Fibroblast of pulmonary artery (primary cell): ENCODE measurements around the gene CSF1.

Experiments
- DNase-seq: peaks from one replicate; pipeline ENCODE4 v3.0.0-alpha.2; 2010; ENCODE audit warnings: low read depth
- H3K4me3 ChIP-seq: replicated peaks from 2 replicates; pipeline ENCODE4 v1.5.1; 2011; ENCODE audit warnings: low read depth, mild to moderate bottlenecking, control low read depth, low read length, moderate library complexity
- TF ChIP-seq, protein P1 (sequence below): IDR thresholded peaks from 2 replicates; pipeline ENCODE4 v1.5.1; 2011; ENCODE audit warnings: mild to moderate bottlenecking, control low read depth, low read length, inconsistent platforms; ENCODE audit errors: missing control alignments

CSF1 gene

GRCh38 chr1:109883248-109883955 lies 27.2 kb upstream of the CSF1 start:
- no peak for DNase-seq
- H3K4me3 ChIP-seq: no peak overlapping the region
- TF ChIP-seq, protein P1, sequence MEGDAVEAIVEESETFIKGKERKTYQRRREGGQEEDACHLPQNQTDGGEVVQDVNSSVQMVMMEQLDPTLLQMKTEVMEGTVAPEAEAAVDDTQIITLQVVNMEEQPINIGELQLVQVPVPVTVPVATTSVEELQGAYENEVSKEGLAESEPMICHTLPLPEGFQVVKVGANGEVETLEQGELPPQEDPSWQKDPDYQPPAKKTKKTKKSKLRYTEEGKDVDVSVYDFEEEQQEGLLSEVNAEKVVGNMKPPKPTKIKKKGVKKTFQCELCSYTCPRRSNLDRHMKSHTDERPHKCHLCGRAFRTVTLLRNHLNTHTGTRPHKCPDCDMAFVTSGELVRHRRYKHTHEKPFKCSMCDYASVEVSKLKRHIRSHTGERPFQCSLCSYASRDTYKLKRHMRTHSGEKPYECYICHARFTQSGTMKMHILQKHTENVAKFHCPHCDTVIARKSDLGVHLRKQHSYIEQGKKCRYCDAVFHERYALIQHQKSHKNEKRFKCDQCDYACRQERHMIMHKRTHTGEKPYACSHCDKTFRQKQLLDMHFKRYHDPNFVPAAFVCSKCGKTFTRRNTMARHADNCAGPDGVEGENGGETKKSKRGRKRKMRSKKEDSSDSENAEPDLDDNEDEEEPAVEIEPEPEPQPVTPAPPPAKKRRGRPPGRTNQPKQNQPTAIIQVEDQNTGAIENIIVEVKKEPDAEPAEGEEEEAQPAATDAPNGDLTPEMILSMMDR: no peak

GRCh38 chr1:109884242-109884891 lies 26.3 kb upstream of the CSF1 start:
- TF ChIP-seq, protein P1: no peak
- no peak for DNase-seq
- no peak overlapping the region for H3K4me3 ChIP-seq

DNA sequence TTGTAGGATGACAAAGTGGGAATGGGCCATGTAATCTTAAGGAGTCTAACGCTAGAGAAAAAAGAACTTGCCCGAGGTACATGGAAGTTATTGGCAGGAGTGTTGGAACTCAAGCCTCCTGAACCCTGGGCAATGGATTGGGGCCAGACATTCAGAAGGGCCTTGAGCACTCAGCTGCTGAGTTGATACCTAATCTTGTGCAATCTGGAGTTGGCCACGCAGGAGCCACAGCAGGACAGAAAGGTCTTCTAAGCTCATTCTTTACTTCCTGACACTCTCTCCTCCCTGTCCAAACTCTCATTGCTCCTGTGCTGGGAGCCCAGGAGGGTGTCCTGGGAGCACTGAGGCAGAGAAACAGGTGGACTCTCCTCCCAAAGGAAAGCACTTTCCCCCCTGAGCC lies 25.1 kb upstream of the CSF1 start:
- no peak for DNase-seq
- TF ChIP-seq, protein P1: no peak

GRCh38 chr1:109886827-109887226 lies 23.8 kb upstream of the CSF1 start:
- TF ChIP-seq, protein P1: no peak
- H3K4me3 ChIP-seq: no peak overlapping the region
- no peak for DNase-seq

More for the DNA sequence above, 25.1 kb upstream of the CSF1 start:
- no peak overlapping the region for H3K4me3 ChIP-seq

DNA sequence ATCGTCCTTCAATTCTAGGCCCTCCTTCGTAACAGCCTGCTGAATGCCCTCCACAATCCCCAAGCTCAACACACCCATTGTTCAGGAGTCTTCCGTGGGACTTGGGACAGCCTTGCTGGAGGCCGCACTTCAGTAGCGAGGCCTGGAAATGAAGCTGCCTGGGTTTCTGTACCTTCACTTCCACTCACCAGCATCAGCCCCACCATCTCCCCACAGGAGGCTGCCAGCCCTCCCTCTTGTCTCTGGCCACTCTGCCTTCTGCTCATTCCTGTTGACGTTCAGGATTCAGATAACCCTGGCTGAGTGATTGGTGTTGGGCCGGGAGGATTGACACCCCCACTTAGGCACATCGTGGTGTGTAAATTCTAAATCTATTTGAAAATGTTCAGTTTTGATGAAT lies 23.4 kb upstream of the CSF1 start:
- TF ChIP-seq, protein P1: no peak
- H3K4me3 ChIP-seq: no peak overlapping the region
- no peak for DNase-seq

GRCh38 chr1:109887884-109888283 lies 22.8 kb upstream of the CSF1 start:
- H3K4me3 ChIP-seq: no peak overlapping the region
- no peak for DNase-seq
- TF ChIP-seq, protein P1: no peak

DNA sequence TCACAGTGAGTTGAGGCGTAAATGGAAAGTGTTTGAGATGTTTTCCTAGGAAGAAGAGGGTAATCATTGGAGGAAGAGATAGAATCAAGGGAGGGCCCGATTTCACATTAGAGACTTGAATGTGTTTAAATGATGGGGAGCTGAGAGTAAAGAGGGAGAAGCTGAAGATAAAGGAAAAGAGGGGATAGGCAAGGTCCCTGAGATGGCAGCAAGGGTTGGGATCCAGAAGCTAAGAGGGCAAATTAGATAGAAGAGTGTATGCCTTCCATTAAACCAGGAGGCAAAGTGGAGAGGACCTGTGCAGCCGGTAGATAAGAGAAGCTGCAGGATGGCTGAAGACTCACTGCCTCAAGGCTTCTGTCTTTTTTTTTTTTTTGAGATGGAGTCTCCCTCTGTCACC lies 21.6 kb upstream of the CSF1 start:
- DNase-seq: no peak
- no peak overlapping the region for H3K4me3 ChIP-seq
- TF ChIP-seq, protein P1: no peak
